Fibroblast of the aortic adventitia (primary cell): ENCODE measurements around the gene CAPSL. TPM values are rescaled to one million over a fixed set of nuclear protein-coding genes. Genes with fewer than 3 reads are reported as not detected.
"Not testable (repeated sequence)": the region's sequence is repeated elsewhere in the genome, so short reads cannot be mapped to it uniquely, and the experiment has no call there.

Experiments used
- DNase-seq: peaks from one replicate; pipeline ENCODE4 v3.0.0-alpha.2; 2010; ENCODE audit warnings: low read depth
- H3K4me3 ChIP-seq: 2 replicates; pipeline ENCODE4 v1.5.1; 2011; ENCODE audit warnings: low read depth, mild to moderate bottlenecking, control low read depth, low read length, moderate library complexity
- total RNA-seq: library from RNA; depleted of rRNA; stranded (reverse); fragments of >200 nt; gene quantifications from 2 replicates; pipeline ENCODE4 v1.2.3, GENCODE V29; 2012; ENCODE audit warnings: low replicate concordance
- TF ChIP-seq, protein P1 (sequence below): IDR thresholded peaks from 2 replicates; pipeline ENCODE4 v1.5.1; 2011; ENCODE audit warnings: mild to moderate bottlenecking, low read length, control low read depth, inconsistent platforms; ENCODE audit not compliant: insufficient read depth

CAPSL gene
- total RNA-seq, 1 donor, result not detected

DNA sequence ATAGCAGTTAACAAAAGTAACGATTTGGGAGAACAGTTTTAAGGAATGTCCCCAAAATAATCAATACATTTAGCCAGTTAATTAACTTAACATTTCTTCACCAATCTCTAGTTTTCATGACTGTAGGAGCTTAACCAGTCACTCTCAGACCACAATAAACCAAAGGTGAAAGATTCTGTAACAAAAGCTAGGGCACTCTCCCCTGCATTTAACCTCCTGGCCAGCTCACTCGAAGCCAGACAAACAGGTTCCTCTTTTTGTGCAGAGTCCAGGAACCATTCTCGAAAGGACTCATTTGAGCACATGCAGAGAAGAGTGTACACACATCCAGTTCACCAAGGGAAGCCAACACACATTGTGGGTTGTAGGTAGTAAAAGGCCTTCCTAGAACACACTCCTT, 75.3 kb downstream of the CAPSL start:
- H3K4me3 ChIP-seq, result no peak overlapping the region
- TF ChIP-seq, protein P1, sequence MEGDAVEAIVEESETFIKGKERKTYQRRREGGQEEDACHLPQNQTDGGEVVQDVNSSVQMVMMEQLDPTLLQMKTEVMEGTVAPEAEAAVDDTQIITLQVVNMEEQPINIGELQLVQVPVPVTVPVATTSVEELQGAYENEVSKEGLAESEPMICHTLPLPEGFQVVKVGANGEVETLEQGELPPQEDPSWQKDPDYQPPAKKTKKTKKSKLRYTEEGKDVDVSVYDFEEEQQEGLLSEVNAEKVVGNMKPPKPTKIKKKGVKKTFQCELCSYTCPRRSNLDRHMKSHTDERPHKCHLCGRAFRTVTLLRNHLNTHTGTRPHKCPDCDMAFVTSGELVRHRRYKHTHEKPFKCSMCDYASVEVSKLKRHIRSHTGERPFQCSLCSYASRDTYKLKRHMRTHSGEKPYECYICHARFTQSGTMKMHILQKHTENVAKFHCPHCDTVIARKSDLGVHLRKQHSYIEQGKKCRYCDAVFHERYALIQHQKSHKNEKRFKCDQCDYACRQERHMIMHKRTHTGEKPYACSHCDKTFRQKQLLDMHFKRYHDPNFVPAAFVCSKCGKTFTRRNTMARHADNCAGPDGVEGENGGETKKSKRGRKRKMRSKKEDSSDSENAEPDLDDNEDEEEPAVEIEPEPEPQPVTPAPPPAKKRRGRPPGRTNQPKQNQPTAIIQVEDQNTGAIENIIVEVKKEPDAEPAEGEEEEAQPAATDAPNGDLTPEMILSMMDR, result no peak
- DNase-seq, result no peak

DNA sequence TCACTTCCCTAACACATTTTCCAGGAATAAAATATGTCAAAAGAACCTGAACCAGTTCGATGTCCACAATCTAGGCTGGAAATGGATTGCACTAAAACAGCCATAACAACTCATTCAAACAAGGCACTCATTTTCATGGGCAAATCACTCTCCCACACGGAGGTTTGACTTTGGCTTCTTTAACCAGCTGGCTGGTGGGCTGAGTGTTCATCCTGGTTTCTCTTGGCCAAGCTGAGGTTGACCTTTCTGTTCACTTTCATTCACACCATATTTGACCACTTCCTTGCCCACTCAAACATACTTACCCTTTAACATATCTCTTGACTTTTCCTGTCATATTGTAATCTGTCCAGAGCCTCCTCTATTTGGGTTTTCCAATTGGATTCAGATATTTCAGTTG, 76.3 kb downstream of the CAPSL start:
- TF ChIP-seq, protein P1, result no peak
- H3K4me3 ChIP-seq, result no peak overlapping the region
- no peak for DNase-seq

DNA sequence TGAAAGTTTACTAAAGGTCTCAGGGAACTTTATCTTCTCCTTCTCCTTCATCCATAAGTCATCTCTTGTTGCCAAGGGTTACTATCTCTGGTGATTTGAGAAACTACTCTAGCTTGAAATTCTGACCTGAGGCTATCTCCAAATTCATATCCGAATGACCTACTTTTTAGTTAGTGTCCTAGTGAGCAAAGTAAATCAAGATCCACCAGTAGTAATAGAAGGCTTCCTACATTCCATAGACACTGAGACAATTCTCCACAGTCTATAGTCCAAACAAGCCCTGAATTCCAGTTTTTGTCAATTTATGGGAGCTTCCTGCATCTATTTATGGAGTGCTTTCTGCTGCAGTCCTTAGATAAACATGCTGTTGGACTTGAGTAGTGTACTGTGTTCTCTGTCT, 76.7 kb downstream of the CAPSL start:
- H3K4me3 ChIP-seq, result no peak overlapping the region
- peak; percentile 8 for DNase-seq
- TF ChIP-seq, protein P1, result no peak

DNA sequence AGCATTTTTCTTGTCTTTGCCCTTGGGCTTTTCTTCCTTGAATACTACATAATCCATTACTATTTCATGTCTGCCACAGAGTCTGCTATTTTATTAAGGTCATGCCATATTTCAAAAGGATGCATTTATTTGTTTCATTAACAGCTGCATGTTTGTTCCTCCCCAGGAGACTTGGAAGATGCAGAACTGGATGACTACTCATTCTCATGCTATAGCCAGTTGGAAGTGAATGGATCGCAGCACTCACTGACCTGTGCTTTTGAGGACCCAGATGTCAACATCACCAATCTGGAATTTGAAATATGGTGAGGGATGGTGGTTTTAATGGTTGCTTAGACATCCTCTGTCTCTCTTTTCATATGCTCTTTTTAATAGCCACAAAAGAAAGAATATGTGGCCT, 77.7 kb downstream of the CAPSL start:
- H3K4me3 ChIP-seq, result no peak overlapping the region
- DNase-seq, result no peak
- TF ChIP-seq, protein P1, result no peak

DNA sequence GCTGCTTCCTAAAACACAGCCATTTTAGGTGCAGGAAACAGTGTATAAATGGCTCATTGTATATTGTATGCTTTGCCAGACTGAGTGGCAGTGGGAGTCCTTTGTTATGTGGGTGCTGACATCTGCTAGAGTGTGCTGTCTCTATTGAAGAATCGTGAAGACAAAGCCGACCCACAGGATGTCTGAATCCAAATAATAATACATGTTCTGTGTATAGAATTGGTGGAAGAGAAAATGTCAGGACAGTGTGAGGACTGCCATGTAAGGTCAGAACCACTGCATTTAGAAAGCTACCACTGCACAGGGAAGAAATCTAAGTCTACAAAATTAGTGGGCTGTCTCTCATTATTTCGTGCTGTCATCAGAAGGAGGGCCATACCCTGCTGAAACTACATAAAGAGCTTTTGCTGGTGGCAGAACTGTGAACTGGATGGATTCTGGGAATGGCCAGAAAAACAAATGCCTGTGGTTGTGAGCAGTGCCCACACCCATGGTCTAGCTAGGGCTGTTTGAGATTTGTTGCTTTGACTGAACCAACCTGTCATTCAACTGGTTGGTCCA, 79.2 kb downstream of the CAPSL start:
- DNase-seq, result peak; percentile 24
- H3K4me3 ChIP-seq, result no peak overlapping the region
- TF ChIP-seq, protein P1, result no peak

DNA sequence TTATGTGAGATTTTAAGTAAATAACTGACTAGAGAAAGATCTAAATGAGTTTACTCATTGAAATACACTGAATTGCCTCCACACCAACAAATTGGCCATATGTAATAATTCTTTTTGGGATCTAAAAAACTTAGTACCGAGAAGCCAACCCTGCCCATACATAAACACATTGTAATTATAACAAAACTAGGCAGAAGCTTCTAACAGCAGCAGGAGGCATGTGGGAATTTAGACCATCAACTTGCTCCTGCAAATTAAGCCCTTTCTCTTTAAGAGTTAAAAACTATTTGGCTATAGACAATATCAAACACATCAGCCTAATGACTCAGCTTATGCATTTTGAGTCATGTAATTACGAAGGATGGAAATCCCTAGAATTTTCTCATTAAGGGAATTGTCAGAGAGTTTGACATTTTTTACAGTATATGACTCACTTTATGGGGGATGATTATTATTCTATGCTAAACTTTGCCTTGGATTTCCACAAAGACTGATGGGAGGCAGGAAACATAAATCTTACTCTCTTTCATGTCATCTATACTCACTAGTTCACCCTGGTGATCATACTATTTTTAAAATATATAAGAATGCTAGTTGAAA, 80.7 kb downstream of the CAPSL start:
- no peak overlapping the region for H3K4me3 ChIP-seq
- DNase-seq, result peak; percentile 67
- TF ChIP-seq, protein P1, result no peak

DNA sequence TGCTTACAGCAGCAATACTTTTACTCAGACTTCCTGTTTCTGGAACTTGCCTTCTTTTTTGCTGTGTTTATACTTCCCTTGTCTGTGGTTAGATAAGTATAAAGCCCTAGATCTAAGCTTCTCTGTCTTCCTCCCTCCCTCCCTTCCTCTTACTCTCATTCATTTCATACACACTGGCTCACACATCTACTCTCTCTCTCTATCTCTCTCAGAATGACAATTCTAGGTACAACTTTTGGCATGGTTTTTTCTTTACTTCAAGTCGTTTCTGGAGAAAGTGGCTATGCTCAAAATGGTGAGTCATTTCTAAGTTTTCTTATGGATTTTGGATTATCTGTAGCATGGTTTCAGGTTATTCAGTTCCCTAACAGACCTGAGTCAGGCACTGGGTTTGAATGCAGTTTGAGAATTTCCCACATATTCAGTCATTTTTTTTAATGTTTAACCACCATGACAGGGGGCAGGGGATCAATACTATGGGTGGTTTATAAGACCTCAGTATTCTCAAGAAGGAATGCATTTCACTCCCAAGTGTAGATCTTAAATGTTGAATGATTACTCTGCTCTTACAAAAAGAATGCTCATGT, 81.6 kb downstream of the CAPSL start, which contains the start of gene IL7R:
IL7R (plus strand) TSS at position 127 of the 587 bp plus-strand sequence; CDS start at position 214, 87 bp downstream.
- TF ChIP-seq, protein P1, result no peak
- peak; percentile 33 for DNase-seq
- no peak within 1 kb of the TSS for H3K4me3 ChIP-seq

DNA sequence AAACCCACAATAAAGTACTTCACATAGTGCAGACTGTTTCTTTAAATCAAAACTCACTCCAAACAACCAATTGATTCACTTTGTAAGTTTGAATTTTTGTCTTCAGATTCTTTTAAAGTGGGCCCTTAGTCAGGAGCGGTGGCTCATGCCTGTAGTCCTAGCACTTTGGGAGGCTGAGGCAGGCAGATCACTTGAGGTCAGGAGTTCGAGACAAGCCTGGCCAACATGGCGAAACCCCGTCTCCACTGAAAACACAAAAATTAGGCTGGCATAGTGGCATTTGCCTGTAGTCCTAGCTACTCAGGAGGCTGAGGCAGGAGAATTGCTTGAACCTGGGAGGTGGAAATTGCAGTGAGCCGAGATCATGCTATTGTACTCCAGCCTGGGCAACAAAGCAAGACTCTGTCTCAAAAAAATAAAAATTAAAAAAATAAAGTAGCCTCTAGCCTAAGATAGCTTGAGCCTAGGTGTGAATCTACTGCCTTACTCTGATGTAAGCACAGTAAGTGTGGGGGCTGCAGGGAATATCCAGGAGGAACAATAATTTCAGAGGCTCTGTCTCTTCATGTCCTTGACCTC, 82.1 kb downstream of the CAPSL start:
- not testable (repeated sequence) for DNase-seq, H3K4me3 ChIP-seq
